Nephron (organoid): ENCODE measurements around the gene CCDC32.

Source experiments
- H3K27ac Mint-ChIP-seq, 3 experiments: 2 replicates each; pipeline ENCODE4 v1.8.0; 2020; ENCODE audit warnings: mixed read lengths in 3 of 3, mild to moderate bottlenecking in 2 of 3, moderate library complexity in 1 of 3
- H3K27me3 Mint-ChIP-seq: 2 replicates; pipeline ENCODE4 v1.8.0; 2021; ENCODE audit warnings: low read depth, mild to moderate bottlenecking, moderate library complexity, mixed read lengths
- H3K36me3 Mint-ChIP-seq: 2 replicates; pipeline ENCODE4 v1.8.0; 2020; ENCODE audit warnings: low read depth, mixed read lengths
- H3K4me1 Mint-ChIP-seq: 2 replicates; pipeline ENCODE4 v1.8.0; 2020; ENCODE audit warnings: mixed read lengths
- H3K4me3 Mint-ChIP-seq, 3 experiments: 2 replicates each; pipeline ENCODE4 v1.8.0; 2020; ENCODE audit warnings: mild to moderate bottlenecking in 3 of 3, mixed read lengths in 3 of 3, moderate library complexity in 2 of 3
- H3K9me3 Mint-ChIP-seq: 2 replicates; pipeline ENCODE4 v1.8.0; 2020; ENCODE audit warnings: mixed read lengths
- CTCF ChIP-seq, 3 experiments: fragments of 200-600 bp; sonication (generic); IDR thresholded peaks; one replicate each; pipeline ENCODE4 v1.5.0; 2021; ENCODE audit warnings: antibody characterized with exemption in 3 of 3; ENCODE audit not compliant: unreplicated experiment in 3 of 3

Gene CCDC32

GRCh38 chr15:40597024-40597423 lies 32.2 kb upstream of the CCDC32 start:
- Mint-ChIP-seq H3K27ac (no peak overlapping the region), H3K36me3 (no peaks in the 10 kb centered on the region), H3K9me3 (no peaks in the 10 kb centered on the region), H3K27me3 (no peaks in the 10 kb centered on the region), H3K4me3 (no peak overlapping the region), H3K4me1 (peaks cover 6% of the 10 kb centered on the region)
- TF ChIP-seq CTCF (IDR thresholded peaks at IDR 0.05; ENCODE audit: unreplicated experiment in 3 of 3): no peak

GRCh38 chr15:40595773-40596172 lies 30.9 kb upstream of the CCDC32 start:
- Mint-ChIP-seq H3K36me3 (no peaks in the 10 kb centered on the region), H3K27me3 (peaks cover 4% of the 10 kb centered on the region), H3K4me3 (peak overlapping the region in 1 of 3 experiments; percentile 57), H3K27ac (no peak overlapping the region), H3K9me3 (no peaks in the 10 kb centered on the region), H3K4me1 (peaks cover 6% of the 10 kb centered on the region)
- no peak for TF ChIP-seq CTCF (IDR thresholded peaks at IDR 0.05; ENCODE audit: unreplicated experiment in 3 of 3)

GRCh38 chr15:40595219-40595618 lies 30.4 kb upstream of the CCDC32 start:
- peaks cover 11% of the 10 kb centered on the region for H3K4me1 Mint-ChIP-seq
- peak overlapping the region; percentile 93 to 96 (median 95) for H3K4me3 Mint-ChIP-seq
- no peaks in the 10 kb centered on the region for H3K9me3 Mint-ChIP-seq
- TF ChIP-seq CTCF (IDR thresholded peaks at IDR 0.05; ENCODE audit: unreplicated experiment in 3 of 3): no peak
- no peaks in the 10 kb centered on the region for H3K36me3 Mint-ChIP-seq
- peaks cover 4% of the 10 kb centered on the region for H3K27me3 Mint-ChIP-seq
- peak overlapping the region in 2 of 3 experiments; percentile 99 for H3K27ac Mint-ChIP-seq

GRCh38 chr15:40594429-40594836 lies 29.6 kb upstream of the CCDC32 start:
- H3K9me3 Mint-ChIP-seq: no peaks in the 10 kb centered on the region
- peaks cover 4% of the 10 kb centered on the region for H3K27me3 Mint-ChIP-seq
- peak overlapping the region; percentile 99 for H3K27ac Mint-ChIP-seq
- H3K36me3 Mint-ChIP-seq: no peaks in the 10 kb centered on the region
- peaks cover 13% of the 10 kb centered on the region for H3K4me1 Mint-ChIP-seq
- no peak for TF ChIP-seq CTCF (IDR thresholded peaks at IDR 0.05; ENCODE audit: unreplicated experiment in 3 of 3)
- H3K4me3 Mint-ChIP-seq: peak overlapping the region; percentile 93 to 96 (median 95)

- peak within 1 kb of the TSS; percentile 93 to 96 (median 95) for H3K4me3 Mint-ChIP-seq
- peaks cover 4% of the 10 kb centered on the region for H3K27me3 Mint-ChIP-seq
- H3K36me3 Mint-ChIP-seq: no peaks in the 10 kb centered on the region
- H3K9me3 Mint-ChIP-seq: no peaks in the 10 kb centered on the region
- TF ChIP-seq CTCF (IDR thresholded peaks at IDR 0.05; ENCODE audit: unreplicated experiment in 3 of 3): no peak
- peaks cover 13% of the 10 kb centered on the region for H3K4me1 Mint-ChIP-seq
- peak within 1 kb of the TSS; percentile 99 for H3K27ac Mint-ChIP-seq
These were observed 29.0 kb upstream of the CCDC32 start, which contains the start of gene KNL1 for GRCh38 chr15:40593588-40594428. Gene KNL1 (plus strand): TSS chr15:40594249. CDS start chr15:40602932, 8,683 bp downstream.
